22Rv1 (cell line): Measurements from ENCODE around the gene KIRREL3.

Experiments used
- H3K27ac ChIP-seq: fragments of 450-650 bp; 2 replicates; pipeline ENCODE4 v1.5.1; 2017
- ZFX ChIP-seq: fragments of 450-650 bp; IDR thresholded peaks from 2 replicates; pipeline ENCODE4 v1.6.1; 2017; ENCODE audit warnings: antibody characterized with exemption, borderline replicate concordance
- TF ChIP-seq, protein P1 (sequence below): fragments of 450-650 bp; IDR thresholded peaks from 2 replicates; pipeline ENCODE4 v1.5.1; 2017; ENCODE audit warnings: mild to moderate bottlenecking

Gene KIRREL3

DNA sequence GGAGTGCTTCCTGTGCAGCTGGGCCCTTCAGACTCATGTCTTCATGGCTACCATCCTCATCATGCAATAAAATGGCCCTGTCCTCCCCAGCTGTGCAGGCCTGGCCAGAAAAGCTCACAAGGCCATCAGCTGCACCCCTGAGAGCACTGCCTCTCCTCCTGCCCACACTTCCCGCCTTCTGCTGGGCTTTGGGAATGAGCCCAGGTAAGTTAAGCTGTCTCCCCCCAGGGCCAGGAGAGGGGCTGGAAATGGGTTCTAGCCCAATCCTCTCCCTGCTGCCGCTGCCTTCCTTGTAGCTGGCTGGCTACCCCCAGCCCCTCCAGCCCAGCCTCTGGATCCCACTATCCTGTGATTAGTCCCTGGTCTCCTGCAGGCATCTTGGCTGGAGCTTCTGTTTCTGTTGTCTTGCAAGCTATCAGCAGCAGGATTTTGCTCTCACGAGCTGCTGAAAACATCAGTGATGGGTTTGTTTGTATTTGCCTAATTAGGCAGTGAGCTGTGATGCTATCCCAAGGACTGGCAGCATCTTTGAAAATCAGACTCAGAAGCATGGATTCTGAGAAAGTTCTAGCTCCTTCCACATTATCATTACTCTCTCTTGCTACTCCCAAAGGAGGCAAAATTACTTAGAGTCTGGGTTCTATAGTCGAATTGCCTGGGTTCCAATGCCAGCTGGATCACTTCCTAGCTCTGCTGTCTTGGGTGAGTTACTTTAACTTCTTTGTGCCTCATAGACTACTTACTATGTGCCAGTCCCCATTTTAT is 476.9 kb downstream of the KIRREL3 start:
- H3K27ac ChIP-seq = no peak overlapping the region
- TF ChIP-seq, protein P1, sequence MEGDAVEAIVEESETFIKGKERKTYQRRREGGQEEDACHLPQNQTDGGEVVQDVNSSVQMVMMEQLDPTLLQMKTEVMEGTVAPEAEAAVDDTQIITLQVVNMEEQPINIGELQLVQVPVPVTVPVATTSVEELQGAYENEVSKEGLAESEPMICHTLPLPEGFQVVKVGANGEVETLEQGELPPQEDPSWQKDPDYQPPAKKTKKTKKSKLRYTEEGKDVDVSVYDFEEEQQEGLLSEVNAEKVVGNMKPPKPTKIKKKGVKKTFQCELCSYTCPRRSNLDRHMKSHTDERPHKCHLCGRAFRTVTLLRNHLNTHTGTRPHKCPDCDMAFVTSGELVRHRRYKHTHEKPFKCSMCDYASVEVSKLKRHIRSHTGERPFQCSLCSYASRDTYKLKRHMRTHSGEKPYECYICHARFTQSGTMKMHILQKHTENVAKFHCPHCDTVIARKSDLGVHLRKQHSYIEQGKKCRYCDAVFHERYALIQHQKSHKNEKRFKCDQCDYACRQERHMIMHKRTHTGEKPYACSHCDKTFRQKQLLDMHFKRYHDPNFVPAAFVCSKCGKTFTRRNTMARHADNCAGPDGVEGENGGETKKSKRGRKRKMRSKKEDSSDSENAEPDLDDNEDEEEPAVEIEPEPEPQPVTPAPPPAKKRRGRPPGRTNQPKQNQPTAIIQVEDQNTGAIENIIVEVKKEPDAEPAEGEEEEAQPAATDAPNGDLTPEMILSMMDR = no peak
- TF ChIP-seq ZFX = no peak

DNA sequence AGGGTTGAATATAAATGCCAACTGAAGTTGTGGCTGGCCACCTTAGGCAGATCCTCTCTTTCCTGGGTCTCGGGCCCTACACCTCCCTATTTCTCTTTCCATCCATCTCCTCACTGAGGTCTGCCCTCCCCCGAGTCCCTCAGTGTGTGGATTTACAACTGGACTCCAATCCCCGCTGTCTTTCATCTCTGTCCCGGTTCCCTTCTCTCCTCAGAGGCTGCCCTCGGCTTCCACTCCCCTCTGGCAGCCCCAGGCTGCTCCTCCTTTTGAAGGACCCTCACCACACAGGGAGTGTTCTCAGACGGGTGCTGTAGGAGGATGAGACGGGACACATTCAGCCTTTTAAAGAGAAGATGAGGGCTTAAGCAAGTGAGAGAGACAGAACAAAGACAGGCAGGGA is 478.0 kb downstream of the KIRREL3 start:
- TF ChIP-seq, protein P1 = no peak
- TF ChIP-seq ZFX = no peak

DNA sequence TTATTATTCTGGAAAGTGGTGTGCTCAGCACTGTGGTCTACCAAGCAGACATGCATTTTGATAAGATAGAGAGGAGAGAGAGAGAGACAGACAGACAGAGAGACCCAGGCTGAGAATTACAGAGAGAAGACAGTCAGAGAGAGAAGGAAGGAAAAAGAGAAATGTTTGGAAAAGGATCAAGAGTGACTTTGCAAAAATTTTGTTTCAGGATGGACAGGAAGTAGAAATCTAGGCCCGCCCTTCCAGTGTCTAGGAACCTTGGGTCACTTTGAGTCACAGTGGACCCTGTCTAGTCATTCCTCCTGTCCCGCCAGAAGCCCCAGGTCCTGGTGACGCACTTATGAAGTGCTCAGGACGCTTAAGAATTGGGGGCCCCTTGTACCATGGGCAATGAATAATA is 478.4 kb downstream of the KIRREL3 start:
- TF ChIP-seq ZFX = no peak
- TF ChIP-seq, protein P1 = no peak
- H3K27ac ChIP-seq = no peak overlapping the region

More for the DNA sequence above, 478.0 kb downstream of the KIRREL3 start:
- H3K27ac ChIP-seq = no peak overlapping the region

DNA sequence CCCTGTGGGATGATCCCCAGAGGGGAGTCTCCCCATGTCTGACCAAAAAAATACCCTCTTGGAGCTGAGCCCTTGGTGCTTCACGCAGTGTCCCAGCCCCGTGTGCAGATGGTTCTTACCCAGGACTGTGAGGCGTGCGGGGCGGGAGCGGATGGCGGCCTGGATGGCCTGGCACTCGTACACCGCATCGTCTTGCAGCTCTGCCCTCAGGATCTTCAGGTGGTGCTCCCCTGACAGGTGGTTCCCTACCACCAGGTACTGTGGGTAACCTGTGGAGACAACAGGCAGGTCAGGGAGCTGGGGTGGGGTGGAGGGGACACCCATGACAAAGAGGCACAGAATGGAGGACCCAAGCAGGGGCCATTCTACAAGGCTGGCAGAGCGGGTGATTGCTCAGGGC is 479.4 kb downstream of the KIRREL3 start:
- H3K27ac ChIP-seq = no peak overlapping the region
- TF ChIP-seq, protein P1 = no peak
- no peak for TF ChIP-seq ZFX

DNA sequence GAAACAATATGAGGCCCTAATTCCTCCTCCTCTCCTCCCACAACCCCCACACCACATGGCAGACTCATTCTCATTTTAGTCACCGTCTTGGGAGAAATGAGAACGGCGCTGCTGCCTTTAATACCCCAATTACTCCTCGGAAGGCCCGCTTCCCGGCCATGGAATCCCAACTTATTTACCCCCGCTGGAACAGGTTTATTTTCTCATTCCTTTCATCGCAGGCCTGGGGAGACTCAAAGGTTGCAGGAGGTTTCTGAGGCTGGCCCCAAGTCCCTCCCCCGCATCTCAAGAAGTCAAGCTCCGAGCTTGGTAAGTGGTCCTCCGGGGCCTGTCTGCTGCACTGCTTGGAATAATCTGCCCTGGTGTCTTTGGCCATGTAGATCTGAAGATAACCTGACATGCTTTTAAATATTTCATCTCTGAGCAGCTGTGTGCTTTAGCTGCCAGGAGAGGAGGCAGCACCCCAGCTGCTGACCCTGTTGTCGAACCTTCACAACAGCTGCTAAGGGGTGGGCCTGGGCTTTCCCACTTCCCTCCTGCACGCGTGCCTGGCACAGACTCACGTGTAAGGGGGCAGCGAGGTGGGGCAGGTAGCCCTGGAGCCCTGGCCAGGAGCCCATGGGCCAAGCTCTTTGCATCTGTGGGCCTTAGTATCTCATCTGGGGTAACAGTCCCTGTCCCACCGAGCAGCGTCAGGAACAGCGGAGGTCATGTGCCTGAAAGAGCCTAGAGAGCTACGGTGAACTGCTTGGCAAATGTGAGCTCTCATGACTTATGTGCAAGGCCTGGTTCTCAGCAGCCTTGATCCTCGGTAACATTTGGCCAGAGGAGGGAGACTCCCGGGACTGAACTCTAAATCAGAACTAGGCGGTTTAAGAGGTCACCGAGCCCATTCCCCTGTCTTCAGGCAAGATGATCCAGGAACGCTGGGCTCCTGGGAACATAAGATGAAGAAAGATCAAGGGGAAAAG is 480.5 kb downstream of the KIRREL3 start:
- no peak for TF ChIP-seq ZFX
- TF ChIP-seq, protein P1 = no peak
- H3K27ac ChIP-seq = no peak overlapping the region

DNA sequence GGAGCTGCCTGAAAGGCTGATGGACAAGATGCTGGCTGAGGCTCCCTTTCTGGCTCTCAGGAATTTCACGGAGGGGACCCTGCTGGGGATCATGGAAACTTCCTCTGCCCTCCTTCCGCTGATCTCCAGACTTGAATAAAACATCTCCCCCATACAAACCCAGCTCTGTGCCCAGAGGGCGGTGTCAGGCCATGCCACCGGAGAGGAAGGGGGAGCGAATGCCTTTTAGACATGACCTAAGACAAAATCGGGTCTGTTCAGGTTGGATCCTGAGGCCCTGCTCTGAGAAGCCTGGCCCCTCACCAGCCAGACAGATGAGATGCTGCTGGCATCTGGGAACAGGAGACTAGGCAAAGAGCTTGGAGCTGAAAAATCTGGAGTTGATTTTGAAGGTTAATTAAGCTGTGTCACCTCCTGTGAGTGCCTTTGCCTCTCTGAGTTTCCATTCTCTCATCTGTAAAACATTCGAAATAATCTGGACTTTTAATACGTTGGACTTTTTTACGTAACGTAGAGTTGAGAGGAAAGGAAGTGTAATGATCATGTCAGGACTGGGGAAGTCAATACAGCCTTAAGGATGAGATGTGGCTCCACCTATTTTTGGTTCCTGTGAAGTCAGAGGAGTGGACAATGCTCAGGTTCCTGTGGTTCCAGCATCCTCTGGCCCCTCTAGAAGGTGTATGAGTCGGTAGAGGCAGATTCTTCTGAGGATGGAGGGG is 481.4 kb downstream of the KIRREL3 start:
- no peak overlapping the region for H3K27ac ChIP-seq
- TF ChIP-seq, protein P1 = no peak
- TF ChIP-seq ZFX = no peak
